Neural cell (in vitro differentiated cells): Measurements from ENCODE around the gene USP40. TPM values are rescaled to one million over a fixed set of nuclear protein-coding genes. Genes with fewer than 3 reads are reported as not detected.

ENCODE experiments used
- H2AFZ ChIP-seq: fragments of 200-600, 300-800 bp; sonication (generic), shearing (Covaris generic); 2 replicates; pipeline ENCODE4 v1.6.0; 2014; ENCODE audit warnings: low read depth, mild to moderate bottlenecking, antibody characterized with exemption, low read length, moderate library complexity
- H3F3A ChIP-seq: fragments of 200-600 bp; shearing (Covaris generic); 2 replicates; pipeline ENCODE4 v1.6.1; 2016; ENCODE audit warnings: mild to moderate bottlenecking, moderate library complexity, mixed read lengths, antibody characterized with exemption, low read length; ENCODE audit not compliant: insufficient read depth, poor library complexity, severe bottlenecking
- H3K27ac ChIP-seq: fragments of 200-600, 300-800 bp; sonication (generic), shearing (Covaris generic); 2 replicates; pipeline ENCODE4 v1.5.1; 2014; ENCODE audit warnings: mild to moderate bottlenecking, low read length, moderate library complexity
- H3K27me3 ChIP-seq: fragments of 300-800, 200-600 bp; sonication (generic), shearing (Covaris generic); 2 replicates; pipeline ENCODE4 v1.6.0; 2014; ENCODE audit warnings: mild to moderate bottlenecking, low read depth, low read length, moderate library complexity; ENCODE audit not compliant: insufficient read depth
- H3K36me3 ChIP-seq: fragments of 300-800, 200-600 bp; sonication (generic), shearing (Covaris generic); 2 replicates; pipeline ENCODE4 v1.5.1; 2014; ENCODE audit warnings: mild to moderate bottlenecking, antibody characterized with exemption, low read length, moderate library complexity; ENCODE audit not compliant: insufficient read depth
- H3K4me2 ChIP-seq: fragments of 300-800, 200-600 bp; sonication (generic), shearing (Covaris generic); 2 replicates; pipeline ENCODE4 v1.6.0; 2014; ENCODE audit warnings: mild to moderate bottlenecking, low read length
- H3K4me3 ChIP-seq: fragments of 300-800, 200-600 bp; sonication (generic), shearing (Covaris generic); 2 replicates; pipeline ENCODE4 v1.5.1; 2014; ENCODE audit warnings: mild to moderate bottlenecking, low read length, moderate library complexity
- H3K79me2 ChIP-seq: fragments of 200-600 bp; shearing (Covaris generic); replicated peaks from 2 replicates; pipeline ENCODE4 v1.6.0; 2014; ENCODE audit warnings: mild to moderate bottlenecking, low read length, moderate library complexity; ENCODE audit not compliant: insufficient read depth
- H3K9ac ChIP-seq: fragments of 300-800, 200-600 bp; sonication (generic), shearing (Covaris generic); 2 replicates; pipeline ENCODE4 v1.6.1; 2016; ENCODE audit warnings: mild to moderate bottlenecking, low read length, mixed read lengths
- H3K9me2 ChIP-seq: fragments of 200-600 bp; shearing (Covaris generic); 2 replicates; pipeline ENCODE4 v1.6.1; 2016; ENCODE audit warnings: mild to moderate bottlenecking, low read length, mixed read lengths; ENCODE audit not compliant: insufficient read depth
- H3K9me3 ChIP-seq: fragments of 200-600, 300-800 bp; sonication (generic), shearing (Covaris generic); 2 replicates; pipeline ENCODE4 v1.6.1; 2016; ENCODE audit warnings: mild to moderate bottlenecking, mixed run types, low read length, moderate library complexity, mixed read lengths
- H4K20me1 ChIP-seq: fragments of 200-600 bp; shearing (Covaris generic); 2 replicates; pipeline ENCODE4 v1.6.1; 2016; ENCODE audit warnings: mild to moderate bottlenecking, mixed run types; ENCODE audit not compliant: insufficient read depth
- CTCF ChIP-seq: fragments of 450-650 bp; IDR thresholded peaks from 2 replicates; pipeline ENCODE4 v1.5.1; 2014; ENCODE audit warnings: antibody characterized with exemption, mild to moderate bottlenecking, moderate library complexity; ENCODE audit not compliant: poor library complexity, severe bottlenecking
- EP300 ChIP-seq: fragments of 450-650 bp; conservative IDR thresholded peaks from 2 replicates; pipeline ENCODE4 v1.6.1; 2014; ENCODE audit warnings: antibody characterized with exemption, mild to moderate bottlenecking, moderate library complexity; ENCODE audit not compliant: poor library complexity, severe bottlenecking
- EZH2 ChIP-seq: fragments of 200-600, 300-800 bp; shearing (Covaris generic), sonication (generic); IDR thresholded peaks from 2 replicates; pipeline ENCODE4 v1.6.1; 2014; ENCODE audit warnings: antibody characterized with exemption, low read length, borderline replicate concordance, mild to moderate bottlenecking; ENCODE audit not compliant: insufficient read depth, poor library complexity, severe bottlenecking
- MXI1 ChIP-seq: fragments of 450-650 bp; conservative IDR thresholded peaks from 2 replicates; pipeline ENCODE4 v1.6.1; 2014; ENCODE audit warnings: antibody characterized with exemption, mild to moderate bottlenecking; ENCODE audit not compliant: poor library complexity, severe bottlenecking
- POLR2AphosphoS5 ChIP-seq: IDR thresholded peaks from 2 replicates; pipeline ENCODE4 v1.6.1; 2012
- RAD21 ChIP-seq: fragments of 450-650 bp; conservative IDR thresholded peaks from 2 replicates; pipeline ENCODE4 v1.6.1; 2014; ENCODE audit warnings: antibody characterized with exemption, mild to moderate bottlenecking, moderate library complexity
- SMC3 ChIP-seq: fragments of 450-650 bp; conservative IDR thresholded peaks from 2 replicates; pipeline ENCODE4 v1.6.1; 2014; ENCODE audit warnings: antibody characterized with exemption, mild to moderate bottlenecking, moderate library complexity; ENCODE audit not compliant: poor library complexity
- TAF1 ChIP-seq: IDR thresholded peaks from 2 replicates; pipeline ENCODE4 v1.6.1; 2012; ENCODE audit warnings: low read depth
- polyA plus RNA-seq: library from polyadenylated mRNA; depleted of rRNA; stranded (reverse); fragments of >200 nt; gene quantifications from 2 replicates; pipeline ENCODE4 v1.2.3, GENCODE V29; 2014
- TF ChIP-seq, protein P1 (sequence below): IDR thresholded peaks from 2 replicates; pipeline ENCODE4 v1.6.1; 2012; ENCODE audit warnings: borderline replicate concordance

The USP40 gene
- polyA plus RNA-seq, 1 donor from 2014 or later, result 33.3 TPM

DNA sequence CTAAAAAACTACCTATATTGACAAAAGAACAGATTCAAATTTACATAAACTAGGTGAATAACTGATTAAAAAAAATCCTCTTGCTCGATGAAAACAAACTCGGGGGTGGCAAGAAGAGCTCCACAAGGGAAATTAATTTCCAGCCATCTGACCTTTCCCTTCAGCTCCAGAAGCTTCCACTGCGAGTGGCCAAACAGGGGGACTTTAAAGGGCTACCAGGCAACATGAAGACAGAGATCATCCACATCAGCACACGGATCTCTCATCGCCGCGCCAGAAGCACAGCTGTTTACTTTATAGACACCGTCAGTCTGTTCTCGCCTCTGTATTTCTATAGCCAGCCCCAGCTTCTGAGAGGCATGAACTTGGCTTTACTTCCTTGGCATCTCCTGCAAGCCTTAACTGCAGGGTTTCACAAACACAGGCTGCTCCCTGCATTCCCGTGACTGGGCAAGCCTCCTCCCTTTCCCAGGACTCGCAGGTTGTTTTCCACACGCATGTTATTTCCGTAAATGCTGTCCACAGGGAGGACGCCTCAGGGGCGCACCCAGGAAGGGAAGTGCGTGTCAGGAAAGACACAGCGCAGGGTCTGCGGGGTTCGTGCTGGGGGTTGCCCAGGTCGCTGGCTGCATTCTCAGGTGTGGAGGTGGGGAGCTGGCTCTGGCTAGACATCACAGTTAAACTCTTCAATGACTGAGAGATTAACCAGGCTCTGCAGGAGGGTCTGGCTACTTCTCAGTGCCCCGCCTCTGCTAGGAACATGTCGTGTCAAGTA, 85.0 kb downstream of the USP40 start:
- TF ChIP-seq RAD21 (no peak), SMC3 (no peak), POLR2AphosphoS5 (no peak), EZH2 (no peak)
- H2AFZ ChIP-seq, result no peak overlapping the region

DNA sequence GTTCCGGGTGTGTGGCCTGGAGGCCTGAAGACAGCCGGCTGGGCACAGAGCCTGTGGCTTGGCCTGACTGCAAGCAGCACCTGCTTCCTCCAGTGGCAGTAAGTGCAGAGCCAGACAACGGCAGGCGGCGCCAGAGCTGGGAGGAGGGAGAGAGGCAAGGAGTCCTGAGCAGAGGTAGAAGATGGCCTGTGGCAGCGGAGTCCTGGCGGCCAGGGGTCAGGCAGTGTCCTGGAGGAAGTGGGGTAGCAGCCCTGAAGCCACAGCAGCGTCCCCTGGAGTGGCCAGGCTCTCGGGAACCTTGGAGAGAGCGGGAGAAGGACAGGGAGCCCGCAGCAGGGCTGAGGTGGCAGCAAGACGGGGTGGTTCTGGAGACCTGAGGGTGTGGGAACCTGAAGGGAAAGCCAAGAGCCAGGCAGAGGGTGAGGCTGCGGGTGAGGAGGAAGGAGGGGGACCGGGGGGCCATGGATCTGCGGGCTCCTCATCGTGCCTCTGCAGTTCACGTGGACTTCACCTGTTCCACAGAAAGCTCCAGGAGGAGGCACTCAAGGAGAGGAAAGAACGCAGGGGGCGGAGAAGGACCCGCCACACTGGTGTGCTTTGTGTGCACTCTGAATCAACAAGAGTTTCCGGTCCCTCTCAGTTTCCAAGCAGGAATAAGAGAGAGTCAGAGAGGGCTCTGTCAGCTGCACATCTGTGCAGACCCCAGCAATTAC, 85.9 kb downstream of the USP40 start:
- Histone ChIP-seq H3K9ac (no peak overlapping the region), H3K4me3 (no peak overlapping the region)

More for the DNA sequence above, 85.0 kb downstream of the USP40 start:
- Histone ChIP-seq H3F3A (no peaks in the 10 kb centered on the region), H3K27ac (no peak overlapping the region), H3K4me3 (no peak overlapping the region), H3K36me3 (no peaks in the 10 kb centered on the region), H3K9me2 (no peaks in the 10 kb centered on the region), H3K79me2 (no peaks in the 10 kb centered on the region), H4K20me1 (no peaks in the 10 kb centered on the region), H3K9ac (no peak overlapping the region), H3K4me2 (no peak overlapping the region), H3K9me3 (no peaks in the 10 kb centered on the region), H3K27me3 (no peaks in the 10 kb centered on the region)

More for the DNA sequence above, 85.9 kb downstream of the USP40 start:
- no peaks in the 10 kb centered on the region for H4K20me1 ChIP-seq
- no peak overlapping the region for H3K4me2 ChIP-seq
- H3K36me3 ChIP-seq, result no peaks in the 10 kb centered on the region
- H3K27ac ChIP-seq, result no peak overlapping the region
- H2AFZ ChIP-seq, result no peak overlapping the region
- no peaks in the 10 kb centered on the region for H3K79me2 ChIP-seq
- no peaks in the 10 kb centered on the region for H3K9me2 ChIP-seq
- no peaks in the 10 kb centered on the region for H3K9me3 ChIP-seq
- no peaks in the 10 kb centered on the region for H3F3A ChIP-seq
- TF ChIP-seq MXI1 (no peak), EZH2 (no peak), RAD21 (no peak), TAF1 (no peak), POLR2AphosphoS5 (no peak), EP300 (no peak), CTCF (no peak), SMC3 (no peak)
- TF ChIP-seq, protein P1, sequence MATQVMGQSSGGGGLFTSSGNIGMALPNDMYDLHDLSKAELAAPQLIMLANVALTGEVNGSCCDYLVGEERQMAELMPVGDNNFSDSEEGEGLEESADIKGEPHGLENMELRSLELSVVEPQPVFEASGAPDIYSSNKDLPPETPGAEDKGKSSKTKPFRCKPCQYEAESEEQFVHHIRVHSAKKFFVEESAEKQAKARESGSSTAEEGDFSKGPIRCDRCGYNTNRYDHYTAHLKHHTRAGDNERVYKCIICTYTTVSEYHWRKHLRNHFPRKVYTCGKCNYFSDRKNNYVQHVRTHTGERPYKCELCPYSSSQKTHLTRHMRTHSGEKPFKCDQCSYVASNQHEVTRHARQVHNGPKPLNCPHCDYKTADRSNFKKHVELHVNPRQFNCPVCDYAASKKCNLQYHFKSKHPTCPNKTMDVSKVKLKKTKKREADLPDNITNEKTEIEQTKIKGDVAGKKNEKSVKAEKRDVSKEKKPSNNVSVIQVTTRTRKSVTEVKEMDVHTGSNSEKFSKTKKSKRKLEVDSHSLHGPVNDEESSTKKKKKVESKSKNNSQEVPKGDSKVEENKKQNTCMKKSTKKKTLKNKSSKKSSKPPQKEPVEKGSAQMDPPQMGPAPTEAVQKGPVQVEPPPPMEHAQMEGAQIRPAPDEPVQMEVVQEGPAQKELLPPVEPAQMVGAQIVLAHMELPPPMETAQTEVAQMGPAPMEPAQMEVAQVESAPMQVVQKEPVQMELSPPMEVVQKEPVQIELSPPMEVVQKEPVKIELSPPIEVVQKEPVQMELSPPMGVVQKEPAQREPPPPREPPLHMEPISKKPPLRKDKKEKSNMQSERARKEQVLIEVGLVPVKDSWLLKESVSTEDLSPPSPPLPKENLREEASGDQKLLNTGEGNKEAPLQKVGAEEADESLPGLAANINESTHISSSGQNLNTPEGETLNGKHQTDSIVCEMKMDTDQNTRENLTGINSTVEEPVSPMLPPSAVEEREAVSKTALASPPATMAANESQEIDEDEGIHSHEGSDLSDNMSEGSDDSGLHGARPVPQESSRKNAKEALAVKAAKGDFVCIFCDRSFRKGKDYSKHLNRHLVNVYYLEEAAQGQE, result no peak
- H3K27me3 ChIP-seq, result no peaks in the 10 kb centered on the region
